Measurements from ENCODE around the gene MAP2K4.

GRCh38 chr17:12067485-12067884, 46.8 kb downstream of the MAP2K4 start:
- TF ChIP-seq CTCF (IDR thresholded peaks at IDR 0.05; ENCODE audit: low read depth, low read length, poor library complexity, severe bottlenecking) (no peak), EZH2phosphoT487 (IDR thresholded peaks at IDR 0.05; ENCODE audit: borderline replicate concordance, low read length) (no peak)
